HG03066 (cell line): ENCODE results near the gene THBS1.

Experiments used
- ATAC-seq: cut with Tn5 transposase; IDR thresholded peaks from one replicate; pipeline ENCODE4 v1.9.1; 2021; ENCODE audit warnings: low read depth; ENCODE audit not compliant: unreplicated experiment

Gene THBS1

GRCh38 chr15:39587731-39588530, 7.1 kb downstream of the THBS1 start:
- ATAC-seq, result no peak

DNA sequence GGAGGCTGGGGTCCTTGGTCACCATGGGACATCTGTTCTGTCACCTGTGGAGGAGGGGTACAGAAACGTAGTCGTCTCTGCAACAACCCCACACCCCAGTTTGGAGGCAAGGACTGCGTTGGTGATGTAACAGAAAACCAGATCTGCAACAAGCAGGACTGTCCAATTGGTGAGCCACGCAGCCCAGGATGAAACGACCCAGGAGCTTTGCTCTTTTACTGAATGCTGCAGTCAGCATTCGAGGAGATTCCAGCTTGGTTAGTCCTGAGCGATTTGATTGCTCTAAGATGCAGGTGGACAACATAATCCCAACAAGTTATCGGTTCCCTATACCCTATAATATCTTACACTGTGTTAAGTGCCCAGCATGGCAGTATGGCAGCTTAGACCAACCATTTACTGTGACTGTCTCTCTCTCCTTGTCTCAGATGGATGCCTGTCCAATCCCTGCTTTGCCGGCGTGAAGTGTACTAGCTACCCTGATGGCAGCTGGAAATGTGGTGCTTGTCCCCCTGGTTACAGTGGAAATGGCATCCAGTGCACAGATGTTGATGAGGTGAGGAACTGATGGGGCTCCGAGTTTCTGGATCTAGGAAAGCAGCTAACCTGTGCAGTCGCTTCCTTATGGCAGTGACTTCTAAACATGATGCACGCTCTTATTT, 7.8 kb downstream of the THBS1 start:
- no peak for ATAC-seq

DNA sequence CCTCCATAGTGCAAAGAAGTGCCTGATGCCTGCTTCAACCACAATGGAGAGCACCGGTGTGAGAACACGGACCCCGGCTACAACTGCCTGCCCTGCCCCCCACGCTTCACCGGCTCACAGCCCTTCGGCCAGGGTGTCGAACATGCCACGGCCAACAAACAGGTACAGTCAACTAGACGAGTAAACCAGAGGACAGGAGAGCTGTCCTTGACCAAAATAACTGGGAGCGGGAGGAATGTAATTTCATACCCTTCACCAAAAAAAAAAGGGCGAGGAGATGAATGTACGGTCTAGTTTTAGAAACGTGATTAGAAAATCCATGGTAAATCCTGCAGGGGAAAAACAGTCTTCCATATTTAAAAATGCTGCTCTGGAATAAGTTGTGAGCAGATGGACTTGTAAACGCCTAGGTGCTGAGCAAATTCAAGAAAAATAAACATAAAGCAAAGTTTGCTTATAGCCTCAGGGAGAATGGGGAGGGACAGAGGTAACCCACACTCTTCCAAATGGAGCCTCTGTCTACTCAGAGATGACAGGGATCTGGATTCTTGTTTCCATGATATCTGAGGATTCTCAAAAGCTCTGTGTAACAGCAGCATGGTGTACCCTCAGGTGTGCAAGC, 8.4 kb downstream of the THBS1 start:
- no peak for ATAC-seq

DNA sequence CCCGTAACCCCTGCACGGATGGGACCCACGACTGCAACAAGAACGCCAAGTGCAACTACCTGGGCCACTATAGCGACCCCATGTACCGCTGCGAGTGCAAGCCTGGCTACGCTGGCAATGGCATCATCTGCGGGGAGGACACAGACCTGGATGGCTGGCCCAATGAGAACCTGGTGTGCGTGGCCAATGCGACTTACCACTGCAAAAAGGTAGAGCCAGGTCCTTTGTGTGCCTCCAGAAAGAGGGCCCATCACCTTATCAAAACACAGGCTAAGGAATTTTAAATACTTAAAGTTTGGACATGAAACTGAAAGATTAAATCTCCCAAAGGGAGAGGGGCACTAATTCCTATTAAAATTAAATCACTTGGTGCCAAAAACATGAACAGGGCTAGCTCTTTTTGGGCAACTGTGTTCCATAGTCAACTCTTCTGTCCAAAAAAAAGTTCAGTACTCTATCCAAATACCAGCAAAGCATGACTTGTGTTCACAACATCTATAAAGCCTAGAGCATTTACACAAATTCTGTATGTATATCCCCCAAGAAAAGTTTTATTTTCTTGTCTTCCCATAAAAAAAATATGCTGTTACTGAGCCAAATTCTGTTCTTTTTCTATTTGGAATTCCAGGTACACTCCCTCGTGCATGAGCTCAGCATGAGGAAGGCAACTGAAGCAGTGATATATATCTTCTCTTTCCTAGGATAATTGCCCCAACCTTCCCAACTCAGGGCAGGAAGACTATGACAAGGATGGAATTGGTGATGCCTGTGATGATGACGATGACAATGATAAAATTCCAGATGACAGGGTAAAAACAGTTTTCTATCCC, 9.2 kb downstream of the THBS1 start:
- ATAC-seq, result no peak

DNA sequence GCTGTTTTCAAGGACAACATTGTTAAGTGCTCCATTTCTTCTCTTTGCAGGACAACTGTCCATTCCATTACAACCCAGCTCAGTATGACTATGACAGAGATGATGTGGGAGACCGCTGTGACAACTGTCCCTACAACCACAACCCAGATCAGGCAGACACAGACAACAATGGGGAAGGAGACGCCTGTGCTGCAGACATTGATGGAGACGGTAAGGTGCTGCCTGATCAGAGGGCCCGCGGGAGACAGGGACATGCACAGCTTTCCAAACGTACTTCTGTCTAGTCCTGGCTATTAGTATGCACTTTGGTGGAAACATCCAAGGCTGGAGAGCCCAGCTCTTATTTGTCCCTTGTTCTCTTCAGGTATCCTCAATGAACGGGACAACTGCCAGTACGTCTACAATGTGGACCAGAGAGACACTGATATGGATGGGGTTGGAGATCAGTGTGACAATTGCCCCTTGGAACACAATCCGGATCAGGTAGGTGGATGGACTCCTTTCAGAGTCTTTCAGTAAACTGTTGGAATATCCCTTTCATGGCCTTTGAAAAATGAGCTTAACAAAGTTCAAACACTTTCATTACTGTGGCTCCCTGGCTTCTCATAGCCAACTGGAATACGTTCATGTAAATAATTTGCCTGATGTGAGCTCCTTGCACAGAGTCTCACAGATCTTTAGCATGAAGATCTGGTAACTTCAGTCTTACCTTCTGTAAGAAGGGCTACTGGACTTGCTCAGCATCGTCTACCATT, 10.4 kb downstream of the THBS1 start:
- ATAC-seq, result no peak

- no peak for ATAC-seq
These were observed 11.0 kb downstream of the THBS1 start for GRCh38 chr15:39591896-39592315.

- no peak for ATAC-seq
These were observed 11.6 kb downstream of the THBS1 start for GRCh38 chr15:39592500-39592899.

DNA sequence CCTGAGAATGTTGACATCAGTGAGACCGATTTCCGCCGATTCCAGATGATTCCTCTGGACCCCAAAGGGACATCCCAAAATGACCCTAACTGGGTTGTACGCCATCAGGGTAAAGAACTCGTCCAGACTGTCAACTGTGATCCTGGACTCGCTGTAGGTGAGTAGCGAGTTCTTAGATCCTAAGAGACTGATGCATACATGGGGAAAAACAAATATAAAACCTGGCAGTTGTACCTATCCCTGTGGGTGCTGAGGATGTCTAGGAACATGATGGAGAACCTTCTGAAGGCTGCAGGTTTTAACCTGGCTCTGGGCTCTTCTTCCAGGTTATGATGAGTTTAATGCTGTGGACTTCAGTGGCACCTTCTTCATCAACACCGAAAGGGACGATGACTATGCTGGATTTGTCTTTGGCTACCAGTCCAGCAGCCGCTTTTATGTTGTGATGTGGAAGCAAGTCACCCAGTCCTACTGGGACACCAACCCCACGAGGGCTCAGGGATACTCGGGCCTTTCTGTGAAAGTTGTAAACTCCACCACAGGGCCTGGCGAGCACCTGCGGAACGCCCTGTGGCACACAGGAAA, 12.3 kb downstream of the THBS1 start:
- no peak for ATAC-seq

GRCh38 chr15:39593656-39594445, 13.0 kb downstream of the THBS1 start:
- ATAC-seq, result no peak

- no peak for ATAC-seq
These were observed 13.8 kb downstream of the THBS1 start for GRCh38 chr15:39594446-39595337.

DNA sequence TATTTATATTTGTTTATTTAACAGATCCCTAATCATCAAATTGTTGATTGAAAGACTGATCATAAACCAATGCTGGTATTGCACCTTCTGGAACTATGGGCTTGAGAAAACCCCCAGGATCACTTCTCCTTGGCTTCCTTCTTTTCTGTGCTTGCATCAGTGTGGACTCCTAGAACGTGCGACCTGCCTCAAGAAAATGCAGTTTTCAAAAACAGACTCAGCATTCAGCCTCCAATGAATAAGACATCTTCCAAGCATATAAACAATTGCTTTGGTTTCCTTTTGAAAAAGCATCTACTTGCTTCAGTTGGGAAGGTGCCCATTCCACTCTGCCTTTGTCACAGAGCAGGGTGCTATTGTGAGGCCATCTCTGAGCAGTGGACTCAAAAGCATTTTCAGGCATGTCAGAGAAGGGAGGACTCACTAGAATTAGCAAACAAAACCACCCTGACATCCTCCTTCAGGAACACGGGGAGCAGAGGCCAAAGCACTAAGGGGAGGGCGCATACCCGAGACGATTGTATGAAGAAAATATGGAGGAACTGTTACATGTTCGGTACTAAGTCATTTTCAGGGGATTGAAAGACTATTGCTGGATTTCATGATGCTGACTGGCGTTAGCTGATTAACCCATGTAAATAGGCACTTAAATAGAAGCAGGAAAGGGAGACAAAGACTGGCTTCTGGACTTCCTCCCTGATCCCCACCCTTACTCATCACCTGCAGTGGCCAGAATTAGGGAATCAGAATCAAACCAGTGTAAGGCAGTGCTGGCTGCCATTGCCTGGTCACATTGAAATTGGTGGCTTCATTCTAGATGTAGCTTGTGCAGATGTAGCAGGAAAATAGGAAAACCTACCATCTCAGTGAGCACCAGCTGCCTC, 14.7 kb downstream of the THBS1 start:
- no peak for ATAC-seq

- no peak for ATAC-seq
These were observed 15.6 kb downstream of the THBS1 start for GRCh38 chr15:39596358-39597051.

- ATAC-seq, result no peak
These were observed 16.5 kb downstream of the THBS1 start for GRCh38 chr15:39597336-39597735.

DNA sequence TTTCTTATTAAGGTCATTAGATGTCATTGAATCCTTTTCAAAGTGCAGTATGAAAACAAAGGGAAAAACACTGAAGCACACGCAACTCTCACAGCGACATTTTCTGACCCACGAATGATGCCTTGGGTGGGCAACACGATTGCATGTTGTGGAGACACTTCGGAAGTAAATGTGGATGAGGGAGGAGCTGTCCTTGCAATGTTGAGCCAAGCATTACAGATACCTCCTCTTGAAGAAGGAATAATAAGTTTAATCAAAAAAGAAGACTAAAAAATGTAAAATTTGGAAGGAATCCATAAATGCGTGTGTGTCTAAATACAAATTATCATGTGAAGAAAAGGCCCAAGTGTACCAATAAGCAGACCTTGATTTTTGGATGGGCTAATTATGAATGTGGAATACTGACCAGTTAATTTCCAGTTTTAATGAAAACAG, 16.9 kb downstream of the THBS1 start:
- ATAC-seq, result no peak

DNA sequence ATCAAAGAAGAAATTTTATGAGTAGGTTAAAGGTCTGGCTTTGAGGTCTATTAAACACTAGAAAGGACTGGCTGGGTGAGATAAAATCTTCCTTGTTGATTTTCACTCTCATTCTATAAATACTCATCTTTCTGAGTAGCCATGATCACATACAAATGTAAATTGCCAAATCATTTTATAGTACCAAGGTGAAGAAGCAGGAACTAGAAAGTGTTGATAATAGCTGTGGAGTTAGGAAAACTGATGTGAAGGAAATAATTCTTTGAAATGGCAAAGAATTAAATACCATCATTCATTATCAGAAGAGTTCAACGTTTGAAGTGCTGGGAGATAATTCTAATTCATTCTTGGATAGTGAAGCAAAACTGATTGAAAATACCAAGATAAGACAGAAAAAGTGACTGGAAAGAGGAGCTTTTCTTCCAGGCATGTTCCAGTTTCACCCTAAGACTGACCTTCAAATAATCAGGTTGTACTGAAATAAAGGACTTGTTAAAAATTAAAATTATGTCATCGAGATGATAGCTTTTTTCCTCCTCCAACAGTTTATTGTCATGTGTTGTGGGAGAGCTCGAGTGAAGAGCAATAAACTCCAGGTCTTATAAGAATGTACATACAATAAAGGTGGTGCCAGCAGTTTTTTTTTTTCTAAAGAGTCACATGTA, 17.4 kb downstream of the THBS1 start:
- no peak for ATAC-seq
